GM19240 (cell line): ENCODE data around the gene PDCD1.
"Not testable (repeated sequence)": the region's sequence is repeated elsewhere in the genome, so short reads cannot be mapped to it uniquely, and the experiment has no call there.

Source experiments
- DNase-seq: peaks from one replicate; pipeline ENCODE4 v3.0.0; 2011; ENCODE audit warnings: low spot score; ENCODE audit not compliant: insufficient read length

PDCD1 gene

GRCh38 chr2:241858206-241859016 is at the start of gene PDCD1:
Gene PDCD1, minus strand, starts transcription at chr2:241858894. Its CDS starts 56 bp downstream, at chr2:241858838.
- DNase-seq = peak; percentile 71

GRCh38 chr2:241907831-241908230 is 49.1 kb upstream of the PDCD1 start:
- not testable (repeated sequence) for DNase-seq

DNA sequence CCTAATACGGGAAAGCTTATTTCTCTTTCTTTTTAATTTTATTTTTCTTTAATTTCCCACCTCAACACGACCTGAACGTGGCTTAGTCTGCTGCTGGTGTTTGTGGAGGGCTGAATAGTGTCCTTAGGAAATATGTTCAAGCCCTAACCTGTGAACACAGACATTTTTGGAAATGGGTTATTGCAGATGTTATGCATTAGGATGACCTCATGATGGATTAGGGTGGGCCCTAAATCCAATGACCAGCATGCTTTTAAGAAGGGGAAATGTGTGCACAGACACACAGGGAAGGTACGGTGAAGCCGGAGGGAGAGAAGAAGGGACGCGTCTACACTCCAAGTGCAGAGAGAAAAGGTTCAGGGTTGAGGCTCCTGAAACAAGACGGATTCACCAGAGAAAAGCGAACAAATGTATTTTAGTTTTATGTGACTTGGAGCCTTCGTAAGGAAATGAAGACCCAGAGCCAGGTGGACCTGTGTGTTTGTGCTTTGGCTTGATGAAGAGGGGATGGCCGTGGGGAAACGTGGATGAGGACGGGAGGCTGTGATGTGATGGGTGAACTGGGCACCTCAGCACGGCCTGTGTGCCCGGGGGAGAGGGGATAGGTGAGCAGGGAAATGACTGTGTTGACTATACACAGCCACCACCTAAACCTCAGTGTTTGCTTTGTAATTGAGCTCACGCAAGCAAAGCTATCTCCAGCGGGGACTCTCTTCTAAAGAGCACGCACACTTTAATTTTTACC is 48.3 kb upstream of the PDCD1 start:
- DNase-seq = no peak

- DNase-seq = not testable (repeated sequence)
Measured at GRCh38 chr2:241906378-241906770, 47.7 kb upstream of the PDCD1 start.

- DNase-seq = no peak
Measured at GRCh38 chr2:241905716-241906377, 47.2 kb upstream of the PDCD1 start.

GRCh38 chr2:241904791-241905710 is 46.4 kb upstream of the PDCD1 start:
- no peak for DNase-seq

GRCh38 chr2:241904011-241904718 is 45.5 kb upstream of the PDCD1 start:
- no peak for DNase-seq

- DNase-seq = no peak
Measured at GRCh38 chr2:241903121-241904010, 44.7 kb upstream of the PDCD1 start.

GRCh38 chr2:241902357-241902991 is 43.8 kb upstream of the PDCD1 start:
- no peak for DNase-seq

DNA sequence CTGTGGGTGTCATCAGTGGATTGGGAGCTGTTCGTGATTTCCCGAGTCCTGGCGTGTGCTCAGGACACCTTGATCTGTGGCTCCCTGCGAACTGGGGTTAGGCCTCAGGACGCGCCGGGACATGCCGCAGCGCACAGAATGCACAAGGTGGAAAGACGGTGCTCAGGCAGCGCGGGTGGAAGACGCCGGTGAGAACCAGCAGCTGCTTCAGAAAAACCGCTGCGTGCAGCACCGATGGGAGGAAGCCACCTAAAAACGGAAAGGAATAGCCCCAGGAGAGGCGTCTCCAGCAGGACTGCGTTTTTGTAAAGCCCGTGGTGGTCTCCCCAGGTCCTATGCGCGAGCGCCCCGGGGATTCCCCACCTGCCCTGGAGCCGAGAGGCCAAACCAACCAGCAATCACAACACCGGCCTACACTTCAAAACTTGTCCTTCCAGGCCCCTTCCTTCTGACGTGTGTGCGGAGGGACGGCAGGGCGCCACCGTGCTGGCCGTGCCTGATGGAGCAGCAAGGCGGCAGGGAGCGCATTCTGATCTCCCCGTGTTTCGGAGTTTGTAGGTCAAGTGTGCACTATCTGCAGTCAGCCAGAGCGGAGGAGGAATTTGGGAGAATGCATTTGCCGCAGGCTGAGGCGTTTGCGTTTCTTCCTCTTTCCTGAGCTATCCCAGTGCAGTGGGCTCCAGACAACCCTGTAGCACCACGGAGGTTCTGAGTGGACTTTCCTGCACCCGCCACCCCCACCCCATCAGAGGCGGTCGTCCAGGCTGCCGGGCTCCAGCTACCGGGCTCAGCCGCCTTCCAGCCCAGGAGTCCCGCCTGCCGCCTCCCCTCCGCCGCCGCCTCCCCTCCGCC is 43.0 kb upstream of the PDCD1 start:
- no peak for DNase-seq

GRCh38 chr2:241901018-241901380 is 42.3 kb upstream of the PDCD1 start:
- DNase-seq = no peak

DNA sequence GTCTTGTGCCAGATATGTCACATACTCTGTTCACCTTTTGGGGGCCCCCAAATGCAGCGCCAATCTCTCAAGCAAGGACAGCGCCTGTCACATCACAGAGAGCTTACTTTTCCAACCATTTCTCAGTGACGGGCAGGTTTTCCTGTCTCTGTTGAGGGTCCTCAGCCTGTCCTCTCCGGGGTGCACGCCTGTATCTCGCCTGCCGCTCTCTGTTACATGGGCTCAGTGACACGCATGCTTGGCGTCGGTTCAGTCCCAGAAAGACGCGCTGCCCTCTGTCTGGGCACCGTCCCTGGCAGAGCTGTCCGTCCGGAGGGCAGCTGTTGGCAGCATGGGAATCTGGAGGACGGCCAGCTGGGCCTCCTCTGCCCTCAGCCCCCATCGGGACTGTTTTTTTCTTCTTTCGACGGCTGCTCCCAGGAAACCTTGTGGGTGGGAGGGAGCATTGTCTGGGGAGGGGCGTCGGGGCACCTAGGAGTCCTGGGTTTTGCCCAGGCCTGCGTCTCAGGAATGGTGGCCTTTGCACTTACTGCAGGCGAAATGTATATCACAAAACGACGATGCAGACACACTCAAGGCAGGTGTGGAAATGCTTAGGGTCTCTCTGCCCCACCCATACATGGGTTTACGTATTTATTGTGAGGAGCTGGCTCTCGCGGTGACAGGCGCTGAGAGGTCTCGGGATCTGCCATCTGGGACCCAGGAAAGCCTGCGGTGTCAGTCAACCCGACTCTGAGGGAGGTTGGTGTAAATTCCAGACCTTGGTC is 41.7 kb upstream of the PDCD1 start:
- no peak for DNase-seq

GRCh38 chr2:241898463-241899270 is 40.0 kb upstream of the PDCD1 start:
- DNase-seq = no peak

GRCh38 chr2:241897231-241897916 is 38.7 kb upstream of the PDCD1 start:
- no peak for DNase-seq

GRCh38 chr2:241896746-241897201 is 38.1 kb upstream of the PDCD1 start:
- no peak for DNase-seq
